ENCODE results near the gene OAS2. TPM values are rescaled to one million over a fixed set of nuclear protein-coding genes. Genes with fewer than 3 reads are reported as not detected.

The OAS2 gene
- total RNA-seq, 1 donor from 2014 or later, result not detected

GRCh38 chr12:113002155-113002554 lies 23.8 kb downstream of the OAS2 start:
- DNase-seq (ENCODE audit: low read depth, low spot score), result no peak
- peaks cover 37% of the 10 kb centered on the region for H3K27me3 Mint-ChIP-seq (ENCODE audit: low read depth)
- no peaks in the 10 kb centered on the region for H3K36me3 Mint-ChIP-seq (ENCODE audit: low read depth)
- no peak overlapping the region for H3K4me3 Mint-ChIP-seq
- peaks cover 8% of the 10 kb centered on the region for H3K4me1 Mint-ChIP-seq
- H3K9me3 Mint-ChIP-seq, result peaks cover 3% of the 10 kb centered on the region
- TF ChIP-seq CTCF (conservative IDR thresholded peaks at IDR 0.05), result no peak
- peak overlapping the region; percentile 90 for H3K27ac Mint-ChIP-seq (ENCODE audit: unreplicated experiment)

GRCh38 chr12:113002676-113003075 lies 24.4 kb downstream of the OAS2 start:
- no peaks in the 10 kb centered on the region for H3K36me3 Mint-ChIP-seq (ENCODE audit: low read depth)
- no peak overlapping the region for H3K4me3 Mint-ChIP-seq
- peaks cover 8% of the 10 kb centered on the region for H3K4me1 Mint-ChIP-seq
- no peak overlapping the region for H3K27ac Mint-ChIP-seq (ENCODE audit: unreplicated experiment)
- peaks cover 3% of the 10 kb centered on the region for H3K9me3 Mint-ChIP-seq
- no peak for TF ChIP-seq CTCF (conservative IDR thresholded peaks at IDR 0.05)
- no peak for DNase-seq (ENCODE audit: low read depth, low spot score)
- H3K27me3 Mint-ChIP-seq (ENCODE audit: low read depth), result peaks cover 33% of the 10 kb centered on the region

- Mint-ChIP-seq H3K27me3 (ENCODE audit: low read depth) (peaks cover 35% of the 10 kb centered on the region), H3K27ac (ENCODE audit: unreplicated experiment) (no peak overlapping the region)
These were observed 25.3 kb downstream of the OAS2 start for GRCh38 chr12:113003636-113004035.

GRCh38 chr12:113005762-113006161 lies 27.4 kb downstream of the OAS2 start:
- no peak for DNase-seq (ENCODE audit: low read depth, low spot score)
- peaks cover 42% of the 10 kb centered on the region for H3K27me3 Mint-ChIP-seq (ENCODE audit: low read depth)

More at GRCh38 chr12:113003636-113004035, 25.3 kb downstream of the OAS2 start:
- Mint-ChIP-seq H3K9me3 (peaks cover 2% of the 10 kb centered on the region), H3K4me3 (no peak overlapping the region), H3K4me1 (peaks cover 8% of the 10 kb centered on the region), H3K36me3 (ENCODE audit: low read depth) (no peaks in the 10 kb centered on the region)
- no peak for DNase-seq (ENCODE audit: low read depth, low spot score)
- no peak for TF ChIP-seq CTCF (conservative IDR thresholded peaks at IDR 0.05)

GRCh38 chr12:113006206-113006605 lies 27.9 kb downstream of the OAS2 start:
- no peaks in the 10 kb centered on the region for H3K9me3 Mint-ChIP-seq
- DNase-seq (ENCODE audit: low read depth, low spot score), result no peak
- peaks cover 8% of the 10 kb centered on the region for H3K4me1 Mint-ChIP-seq
- TF ChIP-seq CTCF (conservative IDR thresholded peaks at IDR 0.05), result no peak
- H3K36me3 Mint-ChIP-seq (ENCODE audit: low read depth), result no peaks in the 10 kb centered on the region
- H3K27me3 Mint-ChIP-seq (ENCODE audit: low read depth), result peaks cover 44% of the 10 kb centered on the region
- no peak overlapping the region for H3K4me3 Mint-ChIP-seq
- no peak overlapping the region for H3K27ac Mint-ChIP-seq (ENCODE audit: unreplicated experiment)

More at GRCh38 chr12:113005762-113006161, 27.4 kb downstream of the OAS2 start:
- Mint-ChIP-seq H3K4me3 (no peak overlapping the region), H3K4me1 (peaks cover 8% of the 10 kb centered on the region), H3K36me3 (ENCODE audit: low read depth) (no peaks in the 10 kb centered on the region), H3K27ac (ENCODE audit: unreplicated experiment) (no peak overlapping the region), H3K9me3 (no peaks in the 10 kb centered on the region)
- peak; percentile 55 for TF ChIP-seq CTCF (conservative IDR thresholded peaks at IDR 0.05)

- no peaks in the 10 kb centered on the region for H3K9me3 Mint-ChIP-seq
- H3K36me3 Mint-ChIP-seq (ENCODE audit: low read depth), result no peaks in the 10 kb centered on the region
- peaks cover 44% of the 10 kb centered on the region for H3K27me3 Mint-ChIP-seq (ENCODE audit: low read depth)
- no peak for DNase-seq (ENCODE audit: low read depth, low spot score)
- H3K4me3 Mint-ChIP-seq, result no peak overlapping the region
- no peak overlapping the region for H3K27ac Mint-ChIP-seq (ENCODE audit: unreplicated experiment)
- peaks cover 8% of the 10 kb centered on the region for H3K4me1 Mint-ChIP-seq
- TF ChIP-seq CTCF (conservative IDR thresholded peaks at IDR 0.05), result no peak
These were observed 28.3 kb downstream of the OAS2 start for GRCh38 chr12:113006641-113007040.

All from neural crest cell (in vitro differentiated cells).